22Rv1 (cell line): ENCODE results near the gene PTPN9.

ENCODE experiments used
- CTCF ChIP-seq: fragments of 450-650 bp; IDR thresholded peaks from 2 replicates; pipeline ENCODE4 v1.5.1; 2017; ENCODE audit warnings: mild to moderate bottlenecking
- ZFX ChIP-seq: fragments of 450-650 bp; IDR thresholded peaks from 2 replicates; pipeline ENCODE4 v1.6.1; 2017; ENCODE audit warnings: antibody characterized with exemption, borderline replicate concordance

- no peak for TF ChIP-seq CTCF
- TF ChIP-seq ZFX = no peak
Observed at GRCh38 chr15:75453703-75454470, 125.2 kb downstream of the PTPN9 start.
